Loucy (cell line): ENCODE results near the gene DDIT4L.

Source experiments
- H2AFZ ChIP-seq: fragments of 200-600 bp; sonication (generic); 2 replicates; pipeline ENCODE4 v1.6.0; 2016; ENCODE audit warnings: antibody characterized with exemption, mild to moderate bottlenecking, low read length, moderate library complexity
- H3F3A ChIP-seq: fragments of 200-600 bp; 2 replicates; pipeline ENCODE4 v1.6.0; 2016; ENCODE audit warnings: antibody characterized with exemption, low read depth, mild to moderate bottlenecking
- H3K27me3 ChIP-seq: fragments of 200-600 bp; sonication (generic); 2 replicates; pipeline ENCODE4 v1.6.1; 2014; ENCODE audit warnings: low read length, mild to moderate bottlenecking; ENCODE audit not compliant: insufficient read depth, poor library complexity, severe bottlenecking
- H3K36me3 ChIP-seq: fragments of 200-600 bp; sonication (generic); 2 replicates; pipeline ENCODE4 v1.6.1; 2016; ENCODE audit warnings: low read length; ENCODE audit not compliant: insufficient read depth
- H3K4me1 ChIP-seq: fragments of 200-600 bp; sonication (generic); 2 replicates; pipeline ENCODE4 v1.5.1; 2014; ENCODE audit warnings: low read length, mild to moderate bottlenecking; ENCODE audit not compliant: insufficient read depth, poor library complexity, severe bottlenecking
- H3K4me2 ChIP-seq: fragments of 200-600 bp; sonication (generic); 2 replicates; pipeline ENCODE4 v1.6.0; 2014; ENCODE audit warnings: antibody characterized with exemption, low read length, low read depth, mild to moderate bottlenecking; ENCODE audit not compliant: poor library complexity, severe bottlenecking
- H3K4me3 ChIP-seq: fragments of 200-600 bp; sonication (generic); 2 replicates; pipeline ENCODE4 v1.5.1; 2014; ENCODE audit warnings: low read length, mild to moderate bottlenecking, mixed read lengths; ENCODE audit not compliant: poor library complexity, severe bottlenecking
- H3K79me2 ChIP-seq: fragments of 200-600 bp; sonication (generic); 2 replicates; pipeline ENCODE4 v1.6.1; 2014; ENCODE audit warnings: low read length; ENCODE audit not compliant: insufficient read depth
- H3K9ac ChIP-seq: fragments of 200-600 bp; sonication (generic); 2 replicates; pipeline ENCODE4 v1.6.0; 2014; ENCODE audit warnings: mild to moderate bottlenecking, low read depth, low read length, moderate library complexity; ENCODE audit not compliant: poor library complexity, severe bottlenecking
- H3K9me2 ChIP-seq: fragments of 200-600 bp; sonication (generic); replicated peaks from 2 replicates; pipeline ENCODE4 v1.6.1; 2016; ENCODE audit warnings: low read depth, low read length, mixed read lengths
- H3K9me3 ChIP-seq: fragments of 200-600 bp; sonication (generic); 2 replicates; pipeline ENCODE4 v1.6.1; 2014; ENCODE audit warnings: mild to moderate bottlenecking, antibody characterized with exemption, low read length, low read depth; ENCODE audit not compliant: insufficient read depth
- H4K20me1 ChIP-seq: fragments of 200-600 bp; sonication (generic); 2 replicates; pipeline ENCODE4 v1.6.0; 2014; ENCODE audit warnings: antibody characterized with exemption, low read length, mild to moderate bottlenecking; ENCODE audit not compliant: insufficient read depth, poor library complexity, severe bottlenecking
- CTCF ChIP-seq: fragments of 200-600 bp; sonication (generic); conservative IDR thresholded peaks from 2 replicates; pipeline ENCODE4 v1.5.1; 2014; ENCODE audit warnings: mild to moderate bottlenecking, antibody characterized with exemption, low read length
- EZH2phosphoT487 ChIP-seq: fragments of 200-600 bp; IDR thresholded peaks from 2 replicates; pipeline ENCODE4 v1.6.1; 2018; ENCODE audit warnings: antibody characterized with exemption, mild to moderate bottlenecking, moderate library complexity, borderline replicate concordance

Gene DDIT4L

GRCh38 chr4:100189820-100190642 is at the start of gene DDIT4L:
Gene DDIT4L (minus strand): TSS chr4:100190468. CDS start chr4:100189983, 485 bp downstream.
- Histone ChIP-seq H4K20me1 (no peaks in the 10 kb centered on the region), H3K4me1 (peaks cover 13% of the 10 kb centered on the region), H3K36me3 (no peaks in the 10 kb centered on the region), H3K9me2 (no peaks in the 10 kb centered on the region), H3K9ac (no peak within 1 kb of the TSS), H3K9me3 (no peaks in the 10 kb centered on the region), H3K27me3 (no peaks in the 10 kb centered on the region), H2AFZ (no peak within 1 kb of the TSS), H3F3A (no peaks in the 10 kb centered on the region), H3K4me3 (no peak within 1 kb of the TSS), H3K4me2 (peak within 1 kb of the TSS; percentile 8), H3K79me2 (no peaks in the 10 kb centered on the region)
- TF ChIP-seq EZH2phosphoT487 (no peak), CTCF (no peak)

DNA sequence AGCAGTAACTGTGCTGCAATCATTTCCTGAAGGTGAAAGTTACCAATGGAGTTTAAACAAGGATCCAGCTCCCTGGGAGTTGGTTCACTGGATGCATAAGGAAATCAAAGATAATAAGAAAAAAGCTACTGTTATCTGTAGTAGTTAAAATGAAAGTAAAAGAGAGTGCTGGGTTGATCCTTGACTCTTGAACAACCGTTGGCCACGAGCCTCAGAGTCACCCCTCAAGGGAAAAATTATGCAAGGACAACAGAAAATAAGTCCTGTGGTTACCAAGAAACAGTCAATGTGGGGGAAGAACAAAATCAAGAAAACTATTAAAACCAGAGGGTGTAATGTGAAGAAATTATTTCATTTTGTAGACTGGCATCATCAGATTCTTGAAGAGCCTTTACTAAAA is 49.7 kb upstream of the DDIT4L start:
- H3K4me3 ChIP-seq: peak overlapping the region; percentile 46

GRCh38 chr4:100224721-100225120 is 34.5 kb upstream of the DDIT4L start:
- Histone ChIP-seq H4K20me1 (no peaks in the 10 kb centered on the region), H3K4me2 (no peak overlapping the region), H2AFZ (no peak overlapping the region), H3K9me3 (peaks cover 32% of the 10 kb centered on the region), H3K4me1 (no peaks in the 10 kb centered on the region), H3F3A (no peaks in the 10 kb centered on the region), H3K9me2 (no peaks in the 10 kb centered on the region), H3K27me3 (no peaks in the 10 kb centered on the region), H3K79me2 (no peaks in the 10 kb centered on the region), H3K36me3 (no peaks in the 10 kb centered on the region), H3K4me3 (no peak overlapping the region), H3K9ac (no peak overlapping the region)
- TF ChIP-seq CTCF (no peak), EZH2phosphoT487 (no peak)

More for the DNA sequence above, 49.7 kb upstream of the DDIT4L start:
- H4K20me1 ChIP-seq: no peaks in the 10 kb centered on the region
- no peaks in the 10 kb centered on the region for H3K79me2 ChIP-seq
- H3K9me2 ChIP-seq: no peaks in the 10 kb centered on the region
- H2AFZ ChIP-seq: peak overlapping the region; percentile 81
- no peaks in the 10 kb centered on the region for H3K27me3 ChIP-seq
- H3F3A ChIP-seq: no peaks in the 10 kb centered on the region
- no peak for TF ChIP-seq EZH2phosphoT487
- peaks cover 6% of the 10 kb centered on the region; the same call in 1 of the 2 replicates for H3K9me3 ChIP-seq
- H3K36me3 ChIP-seq: no peaks in the 10 kb centered on the region
- peaks cover 27% of the 10 kb centered on the region for H3K4me1 ChIP-seq
- H3K4me2 ChIP-seq: peak overlapping the region; percentile 68
- peak overlapping the region; percentile 23 for H3K9ac ChIP-seq
